HepG2 (cell line): Measurements from ENCODE around the gene PEMT. TPM values are rescaled to one million over a fixed set of nuclear protein-coding genes. Genes with fewer than 3 reads are reported as not detected.

Experiments
- EHMT2 ChIP-seq: fragments of 200-600 bp; sonication (generic); IDR thresholded peaks from 2 replicates; pipeline ENCODE4 v1.7.0; 2017; ENCODE audit warnings: antibody characterized with exemption, low read depth, low read length, borderline replicate concordance
- FOXK2 ChIP-seq: fragments of 450-650 bp; IDR thresholded peaks from 2 replicates; pipeline ENCODE4 v1.6.1; 2016
- NFKBIZ ChIP-seq: IDR thresholded peaks from 2 replicates; pipeline ENCODE4 v1.6.1; 2018; ENCODE audit warnings: missing genetic modification reagents, missing compliant biosample characterization
- PHB2 ChIP-seq: fragments of 450-650 bp; IDR thresholded peaks from 2 replicates; pipeline ENCODE4 v1.6.1; 2018; ENCODE audit not compliant: partially characterized antibody
- PHF20 ChIP-seq: sonication (generic); formaldehyde crosslinking; IDR thresholded peaks from 2 replicates; pipeline ENCODE4 v1.5.0; 2020; ENCODE audit warnings: mild to moderate bottlenecking, missing genetic modification reagents
- SAP130 ChIP-seq: IDR thresholded peaks from 2 replicates; pipeline ENCODE4 v1.6.1; 2016; ENCODE audit warnings: low read depth
- SIN3A ChIP-seq: IDR thresholded peaks from 2 replicates; pipeline ENCODE4 v1.6.1; 2011; ENCODE audit warnings: low read depth, mild to moderate bottlenecking, control low read depth, low read length, borderline replicate concordance
- ZC3H13 ChIP-seq: sonication (generic); formaldehyde crosslinking; IDR thresholded peaks from 2 replicates; pipeline ENCODE4 v1.8.1; 2023; ENCODE audit warnings: mild to moderate bottlenecking, missing genetic modification reagents, moderate library complexity
- ZFP37 ChIP-seq: sonication (generic); formaldehyde crosslinking; IDR thresholded peaks from 2 replicates; pipeline ENCODE4 v1.4.0; 2020; ENCODE audit warnings: missing genetic modification reagents, borderline replicate concordance
- ZFP82 ChIP-seq: sonication (generic); formaldehyde crosslinking; IDR thresholded peaks from 2 replicates; pipeline ENCODE4 v1.5.1; 2020; ENCODE audit warnings: mild to moderate bottlenecking, missing genetic modification reagents, borderline replicate concordance
- ZFX ChIP-seq: sonication (generic); formaldehyde crosslinking; IDR thresholded peaks from 2 replicates; pipeline ENCODE4 v1.4.0; 2020; ENCODE audit warnings: mild to moderate bottlenecking, low read depth, missing genetic modification reagents, moderate library complexity
- ZNF737 ChIP-seq: sonication (generic); formaldehyde crosslinking; IDR thresholded peaks from 2 replicates; pipeline ENCODE4 v1.5.0; 2020; ENCODE audit warnings: missing genetic modification reagents, mild to moderate bottlenecking, borderline replicate concordance
- ZNF782 ChIP-seq: sonication (generic); formaldehyde crosslinking; IDR thresholded peaks from 2 replicates; pipeline ENCODE4 v1.4.0; 2020; ENCODE audit warnings: missing genetic modification reagents, mild to moderate bottlenecking, borderline replicate concordance
- polyA plus RNA-seq, 8 experiments: library from polyadenylated mRNA; depleted of rRNA in 3 of 8; stranded (reverse) in 7 of 8; unstranded in 1 of 8; fragments of >200 nt; fragmentation: Illumina TruSeq in 4 of 8; extraction: Trizol in 4 of 8; gene quantifications; 2 replicates each; pipeline versions ENCODE4 v1.2.1 to v1.2.3, GENCODE V29; 2011 to 2016; ENCODE audit warnings: low read depth in 4 of 8, missing spikeins in 1 of 8, mixed read lengths in 1 of 8; ENCODE audit not compliant: insufficient read depth in 1 of 8
- total RNA-seq, 5 experiments: library from RNA; depleted of rRNA; stranded (reverse); fragments of >200 nt; fragmentation: Illumina TruSeq; extraction: Trizol; gene quantifications; 2 replicates each; pipeline ENCODE4 v1.2.3, GENCODE V29; 2016; ENCODE audit warnings: low read depth in 1 of 5
- TF ChIP-seq, protein P1 (sequence below): sonication (generic); formaldehyde crosslinking; IDR thresholded peaks from 2 replicates; pipeline ENCODE4 v1.4.0; 2020; ENCODE audit warnings: mild to moderate bottlenecking, missing genetic modification reagents
- TF ChIP-seq, protein P2 (sequence below): sonication (generic); formaldehyde crosslinking; IDR thresholded peaks from 2 replicates; pipeline ENCODE4 v1.4.0; 2020; ENCODE audit warnings: mild to moderate bottlenecking, missing genetic modification reagents
- TF ChIP-seq, protein P3 (sequence below): sonication (generic); formaldehyde crosslinking; IDR thresholded peaks from 2 replicates; pipeline ENCODE4 v1.8.1; 2023; ENCODE audit warnings: mild to moderate bottlenecking, missing genetic modification reagents
- TF ChIP-seq, protein P4 (sequence below): sonication (generic); formaldehyde crosslinking; IDR thresholded peaks from 2 replicates; pipeline ENCODE4 v1.4.0; 2020; ENCODE audit warnings: missing genetic modification reagents
- TF ChIP-seq, protein P5 (sequence below): fragments of 450-650 bp; IDR thresholded peaks from 2 replicates; pipeline ENCODE4 v1.6.1; 2016
- TF ChIP-seq, protein P6 (sequence below): IDR thresholded peaks from 2 replicates; pipeline ENCODE4 v1.6.1; 2012; ENCODE audit warnings: inconsistent platforms
- TF ChIP-seq, protein P7 (sequence below): sonication (generic); formaldehyde crosslinking; IDR thresholded peaks from 2 replicates; pipeline ENCODE4 v1.4.0; 2020; ENCODE audit warnings: mild to moderate bottlenecking, missing genetic modification reagents, borderline replicate concordance

The PEMT gene
- total and polyA plus RNA-seq, 2 of the 13 experiments (the other 11 are each of a cell fraction or from before 2014, with no cell fraction given), result 31.7 to 43.6 TPM

GRCh38 chr17:17533901-17534441, 57.5 kb downstream of the PEMT start (continued):
- TF ChIP-seq ZFP82 (CRISPR knock-in tag) (no peak), NFKBIZ (CRISPR knock-in tag) (peak; percentile 87), SAP130 (peak; percentile 97), SIN3A (no peak), ZNF782 (CRISPR knock-in tag) (no peak), PHB2 (no peak), EHMT2 (peak; percentile 18; the same call in 1 of the 2 replicates), PHF20 (CRISPR knock-in tag) (no peak), ZFX (peak; percentile 45; the same call in 1 of the 2 replicates), ZNF737 (no peak), ZFP37 (CRISPR knock-in tag) (peak; percentile 84), FOXK2 (peak; percentile 95), ZC3H13 (CRISPR knock-in tag) (peak; percentile 52; the same call in 1 of the 2 replicates)
- TF ChIP-seq, protein P1, sequence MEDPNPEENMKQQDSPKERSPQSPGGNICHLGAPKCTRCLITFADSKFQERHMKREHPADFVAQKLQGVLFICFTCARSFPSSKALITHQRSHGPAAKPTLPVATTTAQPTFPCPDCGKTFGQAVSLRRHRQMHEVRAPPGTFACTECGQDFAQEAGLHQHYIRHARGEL, result no peak
- TF ChIP-seq, protein P2, sequence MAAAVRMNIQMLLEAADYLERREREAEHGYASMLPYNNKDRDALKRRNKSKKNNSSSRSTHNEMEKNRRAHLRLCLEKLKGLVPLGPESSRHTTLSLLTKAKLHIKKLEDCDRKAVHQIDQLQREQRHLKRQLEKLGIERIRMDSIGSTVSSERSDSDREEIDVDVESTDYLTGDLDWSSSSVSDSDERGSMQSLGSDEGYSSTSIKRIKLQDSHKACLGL (CRISPR knock-in tag), result no peak
- TF ChIP-seq, protein P3, sequence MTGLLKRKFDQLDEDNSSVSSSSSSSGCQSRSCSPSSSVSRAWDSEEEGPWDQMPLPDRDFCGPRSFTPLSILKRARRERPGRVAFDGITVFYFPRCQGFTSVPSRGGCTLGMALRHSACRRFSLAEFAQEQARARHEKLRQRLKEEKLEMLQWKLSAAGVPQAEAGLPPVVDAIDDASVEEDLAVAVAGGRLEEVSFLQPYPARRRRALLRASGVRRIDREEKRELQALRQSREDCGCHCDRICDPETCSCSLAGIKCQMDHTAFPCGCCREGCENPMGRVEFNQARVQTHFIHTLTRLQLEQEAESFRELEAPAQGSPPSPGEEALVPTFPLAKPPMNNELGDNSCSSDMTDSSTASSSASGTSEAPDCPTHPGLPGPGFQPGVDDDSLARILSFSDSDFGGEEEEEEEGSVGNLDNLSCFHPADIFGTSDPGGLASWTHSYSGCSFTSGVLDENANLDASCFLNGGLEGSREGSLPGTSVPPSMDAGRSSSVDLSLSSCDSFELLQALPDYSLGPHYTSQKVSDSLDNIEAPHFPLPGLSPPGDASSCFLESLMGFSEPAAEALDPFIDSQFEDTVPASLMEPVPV (CRISPR knock-in tag), result no peak
- TF ChIP-seq, protein P4, sequence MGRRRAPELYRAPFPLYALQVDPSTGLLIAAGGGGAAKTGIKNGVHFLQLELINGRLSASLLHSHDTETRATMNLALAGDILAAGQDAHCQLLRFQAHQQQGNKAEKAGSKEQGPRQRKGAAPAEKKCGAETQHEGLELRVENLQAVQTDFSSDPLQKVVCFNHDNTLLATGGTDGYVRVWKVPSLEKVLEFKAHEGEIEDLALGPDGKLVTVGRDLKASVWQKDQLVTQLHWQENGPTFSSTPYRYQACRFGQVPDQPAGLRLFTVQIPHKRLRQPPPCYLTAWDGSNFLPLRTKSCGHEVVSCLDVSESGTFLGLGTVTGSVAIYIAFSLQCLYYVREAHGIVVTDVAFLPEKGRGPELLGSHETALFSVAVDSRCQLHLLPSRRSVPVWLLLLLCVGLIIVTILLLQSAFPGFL (CRISPR knock-in tag), result no peak
- TF ChIP-seq, protein P5, sequence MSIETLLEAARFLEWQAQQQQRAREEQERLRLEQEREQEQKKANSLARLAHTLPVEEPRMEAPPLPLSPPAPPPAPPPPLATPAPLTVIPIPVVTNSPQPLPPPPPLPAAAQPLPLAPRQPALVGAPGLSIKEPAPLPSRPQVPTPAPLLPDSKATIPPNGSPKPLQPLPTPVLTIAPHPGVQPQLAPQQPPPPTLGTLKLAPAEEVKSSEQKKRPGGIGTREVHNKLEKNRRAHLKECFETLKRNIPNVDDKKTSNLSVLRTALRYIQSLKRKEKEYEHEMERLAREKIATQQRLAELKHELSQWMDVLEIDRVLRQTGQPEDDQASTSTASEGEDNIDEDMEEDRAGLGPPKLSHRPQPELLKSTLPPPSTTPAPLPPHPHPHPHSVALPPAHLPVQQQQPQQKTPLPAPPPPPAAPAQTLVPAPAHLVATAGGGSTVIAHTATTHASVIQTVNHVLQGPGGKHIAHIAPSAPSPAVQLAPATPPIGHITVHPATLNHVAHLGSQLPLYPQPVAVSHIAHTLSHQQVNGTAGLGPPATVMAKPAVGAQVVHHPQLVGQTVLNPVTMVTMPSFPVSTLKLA, result peak; percentile 58
- TF ChIP-seq, protein P6, sequence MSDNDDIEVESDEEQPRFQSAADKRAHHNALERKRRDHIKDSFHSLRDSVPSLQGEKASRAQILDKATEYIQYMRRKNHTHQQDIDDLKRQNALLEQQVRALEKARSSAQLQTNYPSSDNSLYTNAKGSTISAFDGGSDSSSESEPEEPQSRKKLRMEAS, result peak; percentile 71
- TF ChIP-seq, protein P7, sequence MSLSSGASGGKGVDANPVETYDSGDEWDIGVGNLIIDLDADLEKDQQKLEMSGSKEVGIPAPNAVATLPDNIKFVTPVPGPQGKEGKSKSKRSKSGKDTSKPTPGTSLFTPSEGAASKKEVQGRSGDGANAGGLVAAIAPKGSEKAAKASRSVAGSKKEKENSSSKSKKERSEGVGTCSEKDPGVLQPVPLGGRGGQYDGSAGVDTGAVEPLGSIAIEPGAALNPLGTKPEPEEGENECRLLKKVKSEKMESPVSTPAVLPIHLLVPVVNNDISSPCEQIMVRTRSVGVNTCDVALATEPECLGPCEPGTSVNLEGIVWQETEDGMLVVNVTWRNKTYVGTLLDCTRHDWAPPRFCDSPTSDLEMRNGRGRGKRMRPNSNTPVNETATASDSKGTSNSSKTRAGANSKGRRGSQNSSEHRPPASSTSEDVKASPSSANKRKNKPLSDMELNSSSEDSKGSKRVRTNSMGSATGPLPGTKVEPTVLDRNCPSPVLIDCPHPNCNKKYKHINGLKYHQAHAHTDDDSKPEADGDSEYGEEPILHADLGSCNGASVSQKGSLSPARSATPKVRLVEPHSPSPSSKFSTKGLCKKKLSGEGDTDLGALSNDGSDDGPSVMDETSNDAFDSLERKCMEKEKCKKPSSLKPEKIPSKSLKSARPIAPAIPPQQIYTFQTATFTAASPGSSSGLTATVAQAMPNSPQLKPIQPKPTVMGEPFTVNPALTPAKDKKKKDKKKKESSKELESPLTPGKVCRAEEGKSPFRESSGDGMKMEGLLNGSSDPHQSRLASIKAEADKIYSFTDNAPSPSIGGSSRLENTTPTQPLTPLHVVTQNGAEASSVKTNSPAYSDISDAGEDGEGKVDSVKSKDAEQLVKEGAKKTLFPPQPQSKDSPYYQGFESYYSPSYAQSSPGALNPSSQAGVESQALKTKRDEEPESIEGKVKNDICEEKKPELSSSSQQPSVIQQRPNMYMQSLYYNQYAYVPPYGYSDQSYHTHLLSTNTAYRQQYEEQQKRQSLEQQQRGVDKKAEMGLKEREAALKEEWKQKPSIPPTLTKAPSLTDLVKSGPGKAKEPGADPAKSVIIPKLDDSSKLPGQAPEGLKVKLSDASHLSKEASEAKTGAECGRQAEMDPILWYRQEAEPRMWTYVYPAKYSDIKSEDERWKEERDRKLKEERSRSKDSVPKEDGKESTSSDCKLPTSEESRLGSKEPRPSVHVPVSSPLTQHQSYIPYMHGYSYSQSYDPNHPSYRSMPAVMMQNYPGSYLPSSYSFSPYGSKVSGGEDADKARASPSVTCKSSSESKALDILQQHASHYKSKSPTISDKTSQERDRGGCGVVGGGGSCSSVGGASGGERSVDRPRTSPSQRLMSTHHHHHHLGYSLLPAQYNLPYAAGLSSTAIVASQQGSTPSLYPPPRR (CRISPR knock-in tag), result peak; percentile 99
